ENCODE results near the gene S1PR3.

GRCh38 chr9:88957526-88957925 lies 33.7 kb upstream of the S1PR3 start:
- TF ChIP-seq GATA2 (IDR thresholded peaks at IDR 0.05; ENCODE audit: low read depth, low read length) (no peak), GATA3 (IDR thresholded peaks at IDR 0.05; ENCODE audit: low read depth, low read length) (no peak)
